ENCODE measurements around the gene CSRNP3.

The CSRNP3 gene

DNA sequence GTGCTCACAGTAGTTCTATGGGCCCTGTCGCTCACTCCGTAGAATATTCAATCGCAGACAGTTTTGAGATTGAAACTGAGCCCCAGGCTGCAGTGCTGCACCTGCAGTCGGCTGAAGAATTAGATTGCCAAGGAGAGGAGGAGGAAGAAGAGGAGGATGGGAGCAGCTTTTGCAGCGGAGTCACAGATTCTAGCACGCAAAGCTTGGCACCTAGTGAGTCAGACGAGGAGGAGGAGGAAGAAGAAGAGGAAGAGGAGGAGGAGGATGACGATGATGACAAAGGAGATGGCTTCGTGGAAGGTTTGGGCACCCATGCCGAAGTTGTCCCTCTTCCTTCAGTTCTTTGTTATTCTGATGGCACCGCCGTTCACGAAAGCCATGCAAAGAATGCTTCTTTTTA, 209.4 kb downstream of the CSRNP3 start:
- no peak overlapping the region for H3K4me3 ChIP-seq (ENCODE audit: low read length)
- DNase-seq (ENCODE audit: low read depth): no peak
- TF ChIP-seq, protein P1, sequence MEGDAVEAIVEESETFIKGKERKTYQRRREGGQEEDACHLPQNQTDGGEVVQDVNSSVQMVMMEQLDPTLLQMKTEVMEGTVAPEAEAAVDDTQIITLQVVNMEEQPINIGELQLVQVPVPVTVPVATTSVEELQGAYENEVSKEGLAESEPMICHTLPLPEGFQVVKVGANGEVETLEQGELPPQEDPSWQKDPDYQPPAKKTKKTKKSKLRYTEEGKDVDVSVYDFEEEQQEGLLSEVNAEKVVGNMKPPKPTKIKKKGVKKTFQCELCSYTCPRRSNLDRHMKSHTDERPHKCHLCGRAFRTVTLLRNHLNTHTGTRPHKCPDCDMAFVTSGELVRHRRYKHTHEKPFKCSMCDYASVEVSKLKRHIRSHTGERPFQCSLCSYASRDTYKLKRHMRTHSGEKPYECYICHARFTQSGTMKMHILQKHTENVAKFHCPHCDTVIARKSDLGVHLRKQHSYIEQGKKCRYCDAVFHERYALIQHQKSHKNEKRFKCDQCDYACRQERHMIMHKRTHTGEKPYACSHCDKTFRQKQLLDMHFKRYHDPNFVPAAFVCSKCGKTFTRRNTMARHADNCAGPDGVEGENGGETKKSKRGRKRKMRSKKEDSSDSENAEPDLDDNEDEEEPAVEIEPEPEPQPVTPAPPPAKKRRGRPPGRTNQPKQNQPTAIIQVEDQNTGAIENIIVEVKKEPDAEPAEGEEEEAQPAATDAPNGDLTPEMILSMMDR (IDR thresholded peaks at IDR 0.05; ENCODE audit: insufficient read depth, low read depth, low read length, missing control alignments): no peak

DNA sequence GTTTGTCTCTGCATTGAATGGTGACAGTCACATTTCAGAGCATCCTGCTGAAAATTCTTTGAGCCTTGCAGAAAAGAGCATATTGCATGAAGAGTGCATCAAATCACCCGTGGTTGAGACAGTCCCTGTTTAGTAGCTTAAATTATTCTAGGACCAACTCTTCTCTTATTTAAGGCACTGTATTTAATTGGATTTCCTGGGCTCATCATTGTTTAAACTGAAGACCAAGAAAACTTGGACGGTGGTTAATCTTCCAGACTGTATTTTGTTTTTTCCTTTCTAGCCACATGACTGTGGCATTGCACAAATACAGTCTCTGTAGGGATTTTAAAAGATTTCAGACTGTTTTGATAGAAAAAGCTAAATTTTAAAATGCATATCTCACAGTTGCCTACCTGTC, 210.1 kb downstream of the CSRNP3 start:
- no peak for DNase-seq (ENCODE audit: low read depth)
- TF ChIP-seq, protein P1 (IDR thresholded peaks at IDR 0.05; ENCODE audit: insufficient read depth, low read depth, low read length, missing control alignments): no peak
- H3K4me3 ChIP-seq (ENCODE audit: low read length): no peak overlapping the region

DNA sequence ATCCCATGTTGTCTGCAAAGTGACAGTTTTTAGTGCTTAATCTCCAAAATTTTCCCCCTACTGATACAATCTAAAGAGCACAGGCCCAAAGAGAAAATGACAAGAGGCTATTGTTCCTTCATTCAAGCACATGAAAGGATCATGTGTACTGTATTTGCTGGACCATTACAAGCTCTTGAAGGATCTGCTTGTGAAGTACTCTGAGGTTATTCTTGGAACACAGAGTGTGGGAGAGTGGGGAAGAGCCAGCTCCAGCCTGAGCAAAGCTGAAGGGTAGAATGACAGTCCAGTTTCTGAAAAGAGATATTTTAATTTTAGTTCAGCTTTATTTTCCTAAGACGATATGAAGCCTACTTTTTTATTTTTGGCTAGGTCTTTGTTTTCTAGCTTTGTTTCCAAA, 212.3 kb downstream of the CSRNP3 start:
- no peak overlapping the region for H3K4me3 ChIP-seq (ENCODE audit: low read length)
- TF ChIP-seq, protein P1 (IDR thresholded peaks at IDR 0.05; ENCODE audit: insufficient read depth, low read depth, low read length, missing control alignments): no peak
- no peak for DNase-seq (ENCODE audit: low read depth)

DNA sequence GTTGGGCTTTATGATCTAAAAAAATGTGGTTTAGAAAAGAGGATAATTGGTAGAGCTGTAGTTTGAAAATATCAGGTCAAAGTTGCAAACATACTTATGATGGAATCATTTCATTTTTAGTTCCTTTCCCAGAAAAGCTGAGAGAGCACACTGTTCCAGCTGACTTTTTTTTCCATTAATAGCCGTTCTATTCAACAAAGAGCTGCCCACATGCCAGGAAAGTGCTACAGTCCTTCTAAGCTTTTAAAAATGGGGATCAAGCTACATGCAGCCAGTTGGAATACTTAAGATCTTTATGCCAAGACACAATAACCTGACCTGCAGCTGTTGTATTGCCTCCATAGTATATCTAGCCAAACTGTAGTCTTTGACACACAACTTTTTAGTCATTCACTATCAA, 213.0 kb downstream of the CSRNP3 start:
- TF ChIP-seq, protein P1 (IDR thresholded peaks at IDR 0.05; ENCODE audit: insufficient read depth, low read depth, low read length, missing control alignments): no peak
- H3K4me3 ChIP-seq (ENCODE audit: low read length): no peak overlapping the region
- DNase-seq (ENCODE audit: low read depth): no peak

DNA sequence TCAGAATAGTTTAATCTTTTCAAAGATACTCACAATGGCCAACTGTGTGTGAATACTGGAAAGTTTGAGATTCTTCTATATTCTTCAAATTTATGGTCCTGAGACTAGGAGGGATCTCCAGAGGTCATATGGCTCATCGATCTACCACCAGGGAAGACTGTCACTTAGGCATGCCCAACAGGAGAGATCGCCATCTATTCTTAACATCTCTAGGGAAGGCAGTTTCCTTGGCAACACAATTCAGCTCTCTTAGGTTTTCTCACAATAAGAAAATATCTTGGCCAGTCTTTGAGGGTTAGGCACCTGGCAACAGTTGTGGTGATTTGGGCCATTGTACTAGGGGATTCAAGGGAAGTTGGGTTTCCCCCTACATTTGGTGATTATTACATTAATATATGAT, 217.3 kb downstream of the CSRNP3 start:
- TF ChIP-seq, protein P1 (IDR thresholded peaks at IDR 0.05; ENCODE audit: insufficient read depth, low read depth, low read length, missing control alignments): no peak
- no peak for DNase-seq (ENCODE audit: low read depth)
- no peak overlapping the region for H3K4me3 ChIP-seq (ENCODE audit: low read length)

DNA sequence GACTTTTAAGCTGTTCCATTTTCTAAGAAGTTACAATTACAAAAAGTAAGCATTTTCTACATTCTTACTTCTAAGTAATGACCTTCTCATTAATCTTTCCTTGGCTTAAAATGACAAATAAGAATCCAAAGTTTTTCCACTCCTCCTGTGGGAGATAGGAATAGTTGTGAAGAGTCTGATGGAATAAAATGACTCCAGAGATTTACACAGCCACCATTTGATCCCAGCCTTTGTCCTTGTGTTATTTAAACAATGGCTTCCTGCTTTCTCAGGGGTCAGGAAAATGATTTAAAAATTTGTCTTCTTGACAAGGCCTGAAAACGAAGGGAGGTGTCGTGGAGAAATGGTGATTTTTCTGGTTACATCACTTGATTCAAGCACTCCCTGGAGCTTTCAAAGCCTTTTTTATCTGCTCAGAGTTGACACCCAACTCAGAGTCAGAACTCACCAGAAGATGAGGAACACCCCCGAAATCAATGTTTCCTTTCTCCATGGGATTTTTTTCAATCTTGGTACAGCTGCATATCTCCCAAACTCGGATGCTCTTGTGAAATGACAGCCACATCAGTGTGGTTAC, 218.0 kb downstream of the CSRNP3 start:
- H3K4me3 ChIP-seq (ENCODE audit: low read length): no peak overlapping the region
- no peak for DNase-seq (ENCODE audit: low read depth)
- TF ChIP-seq, protein P1 (IDR thresholded peaks at IDR 0.05; ENCODE audit: insufficient read depth, low read depth, low read length, missing control alignments): no peak

DNA sequence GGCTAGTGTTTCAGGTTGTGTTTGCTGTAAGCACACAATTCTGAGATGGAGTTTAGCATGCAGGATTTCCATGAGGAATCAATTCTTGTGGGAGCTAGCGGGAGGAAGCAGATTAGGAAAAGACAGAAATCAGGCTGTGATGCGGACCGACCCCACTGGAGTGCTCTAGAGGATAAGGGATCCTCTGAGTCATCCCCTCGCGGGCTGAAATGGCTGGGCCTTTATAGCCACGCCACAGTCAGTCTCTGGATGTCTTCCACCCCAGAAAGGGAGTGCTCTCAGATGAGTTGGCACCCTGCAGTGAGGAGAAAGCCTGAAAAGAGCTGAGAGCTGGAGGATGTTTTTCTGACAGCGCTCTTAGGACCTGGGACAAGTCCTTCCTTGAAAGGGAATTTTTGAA, 222.1 kb downstream of the CSRNP3 start:
- no peak for DNase-seq (ENCODE audit: low read depth)
- TF ChIP-seq, protein P1 (IDR thresholded peaks at IDR 0.05; ENCODE audit: insufficient read depth, low read depth, low read length, missing control alignments): no peak
- no peak overlapping the region for H3K4me3 ChIP-seq (ENCODE audit: low read length)
